ENCODE measurements around the gene APAF1. TPM values are rescaled to one million over a fixed set of nuclear protein-coding genes. Genes with fewer than 3 reads are reported as not detected.

Gene APAF1
- total RNA-seq, 2 donors from 2014 or later, result 3.9 to 5.3 TPM

- H3K27ac ChIP-seq, result no peak overlapping the region
- no peak overlapping the region for H3K4me3 ChIP-seq
- no peaks in the 10 kb centered on the region for H3K4me1 ChIP-seq
- peak in 1 of 2 donors; percentile 65 for TF ChIP-seq CTCF (IDR thresholded peaks at IDR 0.05)
- no peaks in the 10 kb centered on the region for H3K9me3 ChIP-seq
- DNase-seq (ENCODE audit: low spot score), result no peak
- H3K27me3 ChIP-seq, result no peaks in the 10 kb centered on the region
- H3K36me3 ChIP-seq, result peaks cover 23% of the 10 kb centered on the region
Observed at GRCh38 chr12:98653866-98654493, 8.9 kb downstream of the APAF1 start.

- no peak for TF ChIP-seq CTCF (IDR thresholded peaks at IDR 0.05)
- DNase-seq (ENCODE audit: low spot score), result no peak
- Histone ChIP-seq H3K4me1 (no peaks in the 10 kb centered on the region), H3K27me3 (no peaks in the 10 kb centered on the region), H3K36me3 (peaks cover 25% of the 10 kb centered on the region), H3K9me3 (no peaks in the 10 kb centered on the region), H3K27ac (no peak overlapping the region), H3K4me3 (no peak overlapping the region)
Observed at GRCh38 chr12:98656289-98657101, 11.4 kb downstream of the APAF1 start.

GRCh38 chr12:98660521-98660920 lies 15.4 kb downstream of the APAF1 start:
- Histone ChIP-seq H3K4me1 (no peaks in the 10 kb centered on the region), H3K27me3 (no peaks in the 10 kb centered on the region), H3K9me3 (no peaks in the 10 kb centered on the region), H3K27ac (no peak overlapping the region), H3K4me3 (no peak overlapping the region), H3K36me3 (peaks cover 46% of the 10 kb centered on the region)
- no peak for DNase-seq (ENCODE audit: low spot score)
- TF ChIP-seq CTCF (IDR thresholded peaks at IDR 0.05), result no peak

GRCh38 chr12:98669751-98670150 lies 24.7 kb downstream of the APAF1 start:
- no peak for DNase-seq (ENCODE audit: low spot score)
- no peak for TF ChIP-seq CTCF (IDR thresholded peaks at IDR 0.05)
- no peak overlapping the region for H3K27ac ChIP-seq
- H3K36me3 ChIP-seq, result peaks cover 32% of the 10 kb centered on the region
- H3K4me1 ChIP-seq, result no peaks in the 10 kb centered on the region
- H3K4me3 ChIP-seq, result no peak overlapping the region
- H3K27me3 ChIP-seq, result no peaks in the 10 kb centered on the region
- no peaks in the 10 kb centered on the region for H3K9me3 ChIP-seq

- Histone ChIP-seq H3K9me3 (no peaks in the 10 kb centered on the region), H3K36me3 (peaks cover 26% of the 10 kb centered on the region), H3K27me3 (no peaks in the 10 kb centered on the region), H3K4me1 (no peaks in the 10 kb centered on the region), H3K27ac (no peak overlapping the region), H3K4me3 (no peak overlapping the region)
- TF ChIP-seq CTCF (IDR thresholded peaks at IDR 0.05), result no peak
- DNase-seq (ENCODE audit: low spot score), result no peak
Observed at GRCh38 chr12:98671459-98671858, 26.4 kb downstream of the APAF1 start.
